ENCODE results near the gene TM7SF2. TPM values are rescaled to one million over a fixed set of nuclear protein-coding genes. Genes with fewer than 3 reads are reported as not detected.

The TM7SF2 gene
- total and polyA plus RNA-seq, 11 donors = 17.6 to 752 (median 74.6) TPM

- Histone ChIP-seq H3K9me3 (no peaks in the 10 kb centered on the region), H3K36me3 (peaks cover 0 to 73% (median 71%) of the 10 kb centered on the region in 9 donors), H3K27ac (no peak overlapping the region), H3K4me3 (no peak overlapping the region), H3K4me1 (peaks cover 0 to 30% (median 24%) of the 10 kb centered on the region in 12 donors), H3K27me3 (no peaks in the 10 kb centered on the region)
- intact Hi-C loops (cut with DNase I) = no loop called here
- TF ChIP-seq CTCF (IDR thresholded peaks at IDR 0.05) (no peak), POLR2A (IDR thresholded peaks at IDR 0.05) (no peak)
- DNase-seq (no peak), ATAC-seq (no peak)
- WGBS, 4 donors = 83 to 89% (median 85%) methylated on average over 16 to 19 of the region's 19 CpGs
These were observed 19.2 kb downstream of the TM7SF2 start for GRCh38 chr11:65130631-65131416.

GRCh38 chr11:65131417-65131776, 19.7 kb downstream of the TM7SF2 start:
- DNase-seq (no peak), ATAC-seq (no peak)
- H3K9me3 ChIP-seq = no peaks in the 10 kb centered on the region
- 70 to 90% (median 83%) methylated on average over 2 to 3 of the region's 3 CpGs for WGBS, 4 donors
- no peak overlapping the region for H3K27ac ChIP-seq
- peaks cover 0 to 34% (median 26%) of the 10 kb centered on the region in 12 donors for H3K4me1 ChIP-seq
- intact Hi-C loops (cut with DNase I) = no loop called here
- no peaks in the 10 kb centered on the region for H3K27me3 ChIP-seq
- H3K4me3 ChIP-seq = no peak overlapping the region
- H3K36me3 ChIP-seq = peaks cover 0 to 67% (median 65%) of the 10 kb centered on the region in 9 donors
- TF ChIP-seq CTCF (IDR thresholded peaks at IDR 0.05) (no peak), POLR2A (IDR thresholded peaks at IDR 0.05) (no peak)

DNA sequence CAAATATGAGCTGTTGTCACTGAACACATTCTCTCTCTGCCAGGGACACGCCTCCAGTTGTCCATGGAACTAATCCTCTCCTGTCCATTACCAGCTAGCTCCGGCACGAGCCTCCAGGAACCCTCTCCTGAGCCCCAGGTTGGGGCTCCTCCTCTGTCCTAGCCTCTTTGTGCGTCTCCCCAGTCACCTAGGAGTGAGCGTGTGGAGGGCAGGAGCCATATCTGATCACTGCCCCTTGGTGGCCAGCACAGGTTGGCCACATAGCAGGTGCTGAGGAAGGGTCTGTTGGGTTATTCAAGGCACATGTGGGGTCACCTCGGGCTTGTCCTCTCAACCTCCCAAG, 20.2 kb downstream of the TM7SF2 start:
- TF ChIP-seq POLR2A (IDR thresholded peaks at IDR 0.05) (no peak), CTCF (IDR thresholded peaks at IDR 0.05) (no peak)
- no peak for DNase-seq
- intact Hi-C loops (cut with DNase I) = no loop called here
- Histone ChIP-seq H3K4me3 (no peak overlapping the region), H3K9me3 (no peaks in the 10 kb centered on the region), H3K36me3 (peaks cover 0 to 63% (median 60%) of the 10 kb centered on the region in 9 donors), H3K4me1 (peaks cover 0 to 34% (median 26%) of the 10 kb centered on the region in 12 donors), H3K27me3 (no peaks in the 10 kb centered on the region), H3K27ac (no peak overlapping the region)
- no peak for ATAC-seq
- 83 to 89% (median 85%) methylated on average over 5 to 6 of the region's 6 CpGs for WGBS, 4 donors

DNA sequence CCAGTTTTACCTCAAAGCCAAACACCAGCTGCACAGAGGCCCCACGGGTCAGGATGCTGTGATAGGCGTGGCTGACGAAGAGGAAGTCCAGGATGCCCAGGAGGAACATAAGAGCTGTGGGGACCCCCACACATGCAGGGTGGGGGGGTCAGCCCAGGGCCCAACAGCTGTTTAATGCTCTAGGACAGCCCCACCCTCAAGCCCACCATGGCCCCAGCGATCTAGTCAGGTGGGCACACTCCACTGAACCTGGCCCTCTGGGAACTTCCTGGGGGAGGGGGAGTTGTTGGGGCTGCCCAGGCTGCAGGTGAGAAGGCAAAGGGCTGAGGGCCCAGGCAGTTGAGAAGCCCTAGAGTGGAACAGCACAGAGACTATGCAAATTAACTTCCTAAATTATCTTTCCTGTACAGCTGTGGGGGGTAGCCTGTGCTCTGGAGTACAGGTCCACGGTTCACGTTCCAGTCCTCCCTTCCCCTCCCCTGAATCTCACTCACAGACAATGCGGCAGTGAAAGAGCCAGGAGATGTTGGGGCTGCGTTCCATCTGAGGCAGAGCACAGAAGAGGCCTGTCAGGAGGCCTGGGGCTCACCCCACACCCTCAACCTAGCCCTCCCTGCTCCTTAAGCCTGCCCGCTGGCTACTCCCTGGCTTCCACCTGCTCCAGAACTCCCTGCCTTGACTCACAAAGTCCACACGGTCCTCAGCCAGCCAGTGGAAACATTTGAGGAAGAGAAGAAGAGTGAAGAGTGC, 20.7 kb downstream of the TM7SF2 start:
- Histone ChIP-seq H3K27me3 (no peaks in the 10 kb centered on the region), H3K27ac (no peak overlapping the region), H3K4me1 (peaks cover 0 to 34% (median 26%) of the 10 kb centered on the region in 12 donors), H3K9me3 (no peaks in the 10 kb centered on the region), H3K36me3 (peaks cover 0 to 57% (median 55%) of the 10 kb centered on the region in 9 donors), H3K4me3 (peak overlapping the region in 4 of 12 donors; percentile 89 to 98 (median 94))
- no peak for ATAC-seq
- 66 to 80% (median 72%) methylated on average over 6 to 10 of the region's 10 CpGs for WGBS, 4 donors
- DNase-seq = peak in 2 of 5 donors; percentile 6 to 18
- intact Hi-C loops (cut with DNase I) = no loop called here
- TF ChIP-seq POLR2A (IDR thresholded peaks at IDR 0.05) (no peak), CTCF (IDR thresholded peaks at IDR 0.05) (no peak)

All from heart left ventricle (tissue), 16 donors.